Stomach smooth muscle (tissue), 2 donors: ENCODE data around the gene TMEM184B.

Source experiments
- H3K27ac ChIP-seq: one replicate; pipeline ENCODE4 v1.7.0; 2013; ENCODE audit warnings: mild to moderate bottlenecking, low read length, inconsistent platforms
- H3K27me3 ChIP-seq, 2 donors: one replicate each; pipeline ENCODE4 v1.7.0; 2013; ENCODE audit warnings: low read length in 2 of 2; ENCODE audit not compliant: insufficient read depth in 2 of 2, control insufficient read depth in 1 of 2
- H3K36me3 ChIP-seq, 2 donors: one replicate each; pipeline ENCODE4 v1.7.0; 2013; ENCODE audit warnings: low read length in 2 of 2; ENCODE audit not compliant: control insufficient read depth in 2 of 2, insufficient read depth in 2 of 2
- H3K4me1 ChIP-seq: one replicate; pipeline ENCODE4 v1.7.0; 2013; ENCODE audit warnings: low read length; ENCODE audit not compliant: control insufficient read depth, insufficient read depth
- H3K4me3 ChIP-seq, 2 donors: one replicate each; pipeline ENCODE4 v1.7.0; 2013; ENCODE audit warnings: low read length in 2 of 2
- H3K9ac ChIP-seq, 2 donors: one replicate each; pipeline ENCODE4 v1.7.0; 2013; ENCODE audit warnings: low read length in 2 of 2, mild to moderate bottlenecking in 1 of 2
- H3K9me3 ChIP-seq, 2 donors: one replicate each; pipeline ENCODE4 v1.7.0; 2013; ENCODE audit warnings: low read length in 2 of 2; ENCODE audit not compliant: control insufficient read depth in 2 of 2
- donor health status: healthy.
- donor health status: Pancreatic carcinoma.

Gene TMEM184B

DNA sequence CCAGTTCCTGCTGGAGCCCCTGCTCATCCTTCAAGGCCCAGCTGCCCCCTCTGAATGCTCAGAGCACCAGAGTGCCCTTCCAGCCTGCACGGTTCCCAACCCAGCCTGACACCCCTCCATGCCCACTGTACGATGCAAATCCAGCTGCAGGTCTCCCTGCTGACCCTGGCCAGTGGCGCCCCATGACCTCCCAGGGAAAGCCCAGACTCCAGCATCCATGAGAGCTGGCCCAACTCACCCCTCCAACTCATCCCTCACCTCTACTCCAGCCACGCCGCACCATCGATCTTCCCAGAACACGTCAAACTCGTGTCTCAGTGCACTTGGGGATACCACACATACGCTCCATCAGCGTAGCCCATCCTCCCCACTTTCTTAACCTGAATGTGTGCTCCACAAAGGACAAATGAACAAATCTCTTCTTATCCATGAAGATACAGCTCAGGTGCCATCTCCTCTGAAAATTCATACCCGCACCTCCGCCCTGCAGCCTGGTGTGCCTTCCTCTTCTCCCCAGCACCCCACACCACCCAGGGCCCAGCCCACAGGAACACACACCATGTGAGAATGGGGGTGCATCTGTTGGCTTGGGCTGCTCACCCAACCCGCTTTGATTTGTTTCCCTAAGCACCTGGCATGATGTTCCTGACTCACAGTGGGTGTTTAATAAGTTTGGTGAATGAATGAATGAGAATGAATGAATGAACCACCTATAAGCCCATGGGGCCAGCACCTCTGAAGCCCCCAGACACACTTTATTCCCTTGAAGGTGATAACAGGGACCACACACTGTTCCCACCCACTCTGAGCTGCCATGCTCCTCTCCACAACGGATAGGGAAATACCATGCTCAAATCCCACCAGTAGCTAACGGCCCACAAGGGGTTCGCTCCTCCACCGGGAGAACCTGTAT, 97.3 kb downstream of the TMEM184B start:
- H3K4me3 ChIP-seq, result no peak overlapping the region
- no peaks in the 10 kb centered on the region for H3K27me3 ChIP-seq
- H3K27ac ChIP-seq, result no peak overlapping the region
- H3K36me3 ChIP-seq, result no peaks in the 10 kb centered on the region
- peaks cover 20% of the 10 kb centered on the region for H3K4me1 ChIP-seq
- no peaks in the 10 kb centered on the region for H3K9me3 ChIP-seq
- no peak overlapping the region for H3K9ac ChIP-seq

DNA sequence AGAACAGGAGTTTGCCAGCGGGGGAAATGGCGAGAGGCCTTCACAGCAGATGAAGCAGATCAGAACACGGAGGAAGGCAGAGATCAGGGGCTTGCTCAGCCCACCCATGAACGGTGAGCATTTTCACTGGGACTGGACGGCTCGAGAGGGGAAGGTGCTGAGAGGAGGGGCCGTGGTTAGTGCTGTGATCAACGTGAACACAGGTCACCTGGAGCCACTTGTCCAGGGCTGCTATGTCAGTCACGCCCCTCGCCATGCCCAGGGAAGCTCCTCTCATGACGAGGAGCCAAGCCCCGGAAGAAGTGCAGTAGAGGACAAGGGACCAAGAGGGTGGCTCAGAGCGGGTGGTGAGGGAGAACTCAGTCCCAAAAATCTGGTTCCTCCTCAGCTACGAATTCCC, 98.2 kb downstream of the TMEM184B start:
- Histone ChIP-seq H3K36me3 (no peaks in the 10 kb centered on the region), H3K4me1 (peaks cover 18% of the 10 kb centered on the region), H3K27me3 (no peaks in the 10 kb centered on the region), H3K4me3 (no peak overlapping the region), H3K9me3 (no peaks in the 10 kb centered on the region), H3K27ac (no peak overlapping the region), H3K9ac (no peak overlapping the region)

DNA sequence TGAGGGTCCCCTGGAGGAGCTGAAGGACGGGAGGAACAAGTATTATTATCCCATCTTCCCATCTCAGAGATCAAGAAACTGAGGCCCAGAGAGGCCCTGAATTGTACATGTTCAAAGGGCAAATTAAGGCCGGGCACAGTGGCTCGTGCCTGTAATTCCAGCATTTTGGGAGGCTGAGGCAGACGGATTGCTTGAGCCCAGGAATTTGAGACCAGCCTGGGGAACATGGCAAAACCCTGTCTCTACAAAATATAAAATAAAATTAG, 99.2 kb downstream of the TMEM184B start:
- no peak overlapping the region for H3K9ac ChIP-seq
- H3K4me1 ChIP-seq, result peaks cover 18% of the 10 kb centered on the region

DNA sequence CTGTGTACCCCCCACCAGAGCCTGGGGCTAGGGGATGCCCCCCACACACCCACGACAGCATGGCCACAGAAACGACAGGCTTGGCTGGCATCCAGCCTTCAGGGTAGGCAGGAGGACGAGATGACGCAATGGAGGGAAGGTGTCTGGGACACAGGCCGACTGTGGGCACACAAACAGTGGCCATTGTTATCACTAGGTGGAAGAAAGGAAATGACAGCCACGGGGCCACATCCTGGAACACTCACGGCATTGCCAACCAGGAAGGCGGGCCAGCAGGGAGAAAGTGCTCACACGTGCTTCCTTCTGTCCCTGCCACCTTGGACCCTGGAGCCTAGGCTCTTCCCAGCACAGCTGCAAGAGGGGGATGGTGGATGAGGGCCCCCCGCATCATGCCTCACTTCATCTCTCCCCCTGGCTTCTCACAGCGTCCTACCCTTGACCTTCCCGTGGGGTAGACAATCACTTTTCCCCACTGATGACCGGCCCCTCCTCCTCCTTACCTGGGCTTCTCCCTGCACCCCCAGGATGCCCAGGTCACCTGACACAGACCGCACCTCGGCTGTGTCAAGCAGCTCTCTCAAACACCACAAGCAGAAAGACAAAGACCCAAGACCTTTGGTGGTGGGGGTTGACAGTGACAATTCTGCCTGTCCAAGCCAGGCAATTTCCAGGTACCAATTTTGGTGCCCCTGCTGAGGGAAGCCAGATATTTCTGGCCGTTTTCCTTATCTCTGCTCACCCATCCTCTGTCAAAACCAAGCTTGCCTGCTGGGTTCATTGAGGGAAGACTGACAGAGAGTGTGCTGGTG, 99.8 kb downstream of the TMEM184B start:
- H3K4me3 ChIP-seq, result no peak overlapping the region
- H3K36me3 ChIP-seq, result no peaks in the 10 kb centered on the region
- H3K9me3 ChIP-seq, result no peaks in the 10 kb centered on the region
- H3K27me3 ChIP-seq, result no peaks in the 10 kb centered on the region
- peaks cover 20% of the 10 kb centered on the region for H3K4me1 ChIP-seq
- H3K27ac ChIP-seq, result no peak overlapping the region
- no peak overlapping the region for H3K9ac ChIP-seq

More for the DNA sequence above, 99.2 kb downstream of the TMEM184B start:
- Histone ChIP-seq H3K36me3 (no peaks in the 10 kb centered on the region), H3K4me3 (no peak overlapping the region), H3K27ac (no peak overlapping the region), H3K9me3 (no peaks in the 10 kb centered on the region), H3K27me3 (no peaks in the 10 kb centered on the region)

DNA sequence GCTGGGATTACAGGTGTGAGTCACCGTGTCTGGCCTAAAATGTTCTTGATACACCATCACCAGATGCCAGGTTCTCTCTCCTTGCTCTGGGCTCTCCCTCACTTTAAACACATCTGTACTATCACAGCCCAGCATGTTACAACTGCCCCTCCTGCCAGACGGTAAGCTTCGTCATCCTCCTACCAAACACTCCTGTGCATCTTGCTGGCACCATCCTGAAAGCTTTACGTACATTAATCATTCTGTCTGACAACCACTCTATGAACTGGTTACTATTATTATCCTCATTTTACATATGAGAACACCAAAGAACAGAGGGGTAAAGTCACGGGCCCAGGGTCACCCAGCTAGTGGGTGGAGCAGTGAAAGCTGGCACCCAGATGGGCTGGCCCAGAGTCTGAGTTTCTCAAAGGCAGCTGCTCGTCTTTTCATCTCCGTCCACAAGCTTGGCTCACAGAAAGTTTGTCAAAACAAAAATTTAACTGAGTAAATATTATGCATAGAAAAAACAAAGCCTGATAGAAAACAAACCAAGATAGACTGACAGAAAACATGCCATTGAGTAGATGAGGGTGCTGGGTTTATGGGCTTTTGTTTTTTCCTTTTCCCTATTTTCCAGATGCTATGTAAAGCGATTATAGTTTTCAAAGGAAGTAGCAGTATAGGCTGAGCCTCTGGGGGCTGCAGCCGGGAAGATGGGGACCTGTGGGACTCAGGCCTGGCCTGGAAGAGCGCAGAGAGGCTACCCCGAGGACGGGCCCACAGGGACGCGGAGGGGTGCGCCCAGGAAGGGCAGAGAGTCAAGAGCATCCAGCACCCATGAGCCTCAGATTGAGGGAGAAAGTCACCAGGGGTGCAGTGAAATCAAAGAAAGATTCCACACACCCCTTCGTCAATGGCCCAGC, 100.6 kb downstream of the TMEM184B start:
- no peak overlapping the region for H3K27ac ChIP-seq
- H3K36me3 ChIP-seq, result peaks cover 0 to 2% of the 10 kb centered on the region in 2 donors
- H3K9me3 ChIP-seq, result no peaks in the 10 kb centered on the region
- no peak overlapping the region for H3K4me3 ChIP-seq
- H3K9ac ChIP-seq, result no peak overlapping the region
- H3K4me1 ChIP-seq, result peaks cover 22% of the 10 kb centered on the region
- H3K27me3 ChIP-seq, result no peaks in the 10 kb centered on the region

DNA sequence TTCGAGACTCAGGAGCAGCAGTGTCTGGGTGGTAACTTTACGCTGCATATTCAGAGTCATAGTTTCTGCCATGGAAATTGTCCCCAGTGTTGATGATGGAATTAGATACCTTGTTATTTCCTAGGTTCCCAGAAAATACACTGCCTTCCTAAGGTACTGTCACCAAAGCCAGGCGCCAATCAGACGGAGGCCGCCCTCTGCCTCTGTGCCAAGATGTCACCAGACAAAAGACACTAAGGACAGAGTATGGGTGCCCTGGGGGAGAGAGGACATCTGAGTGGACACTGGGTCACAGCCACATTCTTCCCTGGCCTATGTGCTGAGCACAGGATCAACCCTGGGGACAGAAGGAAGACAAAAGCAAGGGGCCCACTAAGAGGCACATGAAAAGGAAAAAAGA, 102.3 kb downstream of the TMEM184B start:
- Histone ChIP-seq H3K9me3 (no peaks in the 10 kb centered on the region), H3K36me3 (peaks cover 0 to 2% of the 10 kb centered on the region in 2 donors), H3K4me3 (no peak overlapping the region), H3K9ac (no peak overlapping the region), H3K27me3 (no peaks in the 10 kb centered on the region), H3K4me1 (peaks cover 20% of the 10 kb centered on the region), H3K27ac (no peak overlapping the region)
